ENCODE data around the gene SERPINA5.

The SERPINA5 gene

GRCh38 chr14:94581127-94581999 is at the start of gene SERPINA5:
Gene SERPINA5 (plus strand): TSS chr14:94581426. CDS start chr14:94587363, 5,937 bp downstream.
- no peak for DNase-seq (ENCODE audit: low spot score in 2 of 2)
- Mint-ChIP-seq H3K36me3 (no peaks in the 10 kb centered on the region), H3K4me1 (no peaks in the 10 kb centered on the region), H3K4me3 (no peak within 1 kb of the TSS), H3K9me3 (peaks cover 1% of the 10 kb centered on the region), H3K27ac (no peak within 1 kb of the TSS), H3K27me3 (no peaks in the 10 kb centered on the region)
- no peak for ATAC-seq (ENCODE audit: low read depth)

- ATAC-seq (ENCODE audit: low read depth) (no peak), DNase-seq (ENCODE audit: low spot score in 2 of 2) (no peak)
- no peaks in the 10 kb centered on the region for H3K36me3 Mint-ChIP-seq
- H3K9me3 Mint-ChIP-seq: peaks cover 1% of the 10 kb centered on the region
- H3K4me1 Mint-ChIP-seq: no peaks in the 10 kb centered on the region
- H3K27me3 Mint-ChIP-seq: peaks cover 2% of the 10 kb centered on the region
- no peak overlapping the region for H3K27ac Mint-ChIP-seq
- no peak overlapping the region for H3K4me3 Mint-ChIP-seq
These were observed 48.8 kb upstream of the SERPINA5 start for GRCh38 chr14:94532447-94532846.

GRCh38 chr14:94535506-94535905 is 45.7 kb upstream of the SERPINA5 start:
- DNase-seq (ENCODE audit: low spot score in 2 of 2): no peak
- Mint-ChIP-seq H3K27ac (no peak overlapping the region), H3K36me3 (no peaks in the 10 kb centered on the region), H3K27me3 (peaks cover 8% of the 10 kb centered on the region), H3K4me1 (no peaks in the 10 kb centered on the region), H3K4me3 (no peak overlapping the region), H3K9me3 (peaks cover 1% of the 10 kb centered on the region)
- ATAC-seq (ENCODE audit: low read depth): no peak

- H3K9me3 Mint-ChIP-seq: peaks cover 4% of the 10 kb centered on the region
- no peak for ATAC-seq (ENCODE audit: low read depth)
- no peak overlapping the region for H3K4me3 Mint-ChIP-seq
- no peak overlapping the region for H3K27ac Mint-ChIP-seq
- no peaks in the 10 kb centered on the region for H3K4me1 Mint-ChIP-seq
- DNase-seq (ENCODE audit: low spot score in 2 of 2): no peak
- peaks cover 2% of the 10 kb centered on the region for H3K36me3 Mint-ChIP-seq
- peaks cover 11% of the 10 kb centered on the region for H3K27me3 Mint-ChIP-seq
These were observed 44.4 kb upstream of the SERPINA5 start for GRCh38 chr14:94536836-94537235.

GRCh38 chr14:94538070-94538740 is 43.0 kb upstream of the SERPINA5 start:
- peaks cover 2% of the 10 kb centered on the region for H3K36me3 Mint-ChIP-seq
- no peaks in the 10 kb centered on the region for H3K4me1 Mint-ChIP-seq
- peaks cover 4% of the 10 kb centered on the region for H3K9me3 Mint-ChIP-seq
- H3K4me3 Mint-ChIP-seq: no peak overlapping the region
- H3K27me3 Mint-ChIP-seq: peaks cover 11% of the 10 kb centered on the region
- ATAC-seq (ENCODE audit: low read depth): no peak
- H3K27ac Mint-ChIP-seq: no peak overlapping the region
- DNase-seq (ENCODE audit: low spot score in 2 of 2): no peak

GRCh38 chr14:94539181-94539580 is 42.0 kb upstream of the SERPINA5 start:
- Mint-ChIP-seq H3K4me1 (no peaks in the 10 kb centered on the region), H3K9me3 (peaks cover 4% of the 10 kb centered on the region), H3K36me3 (peaks cover 2% of the 10 kb centered on the region), H3K27me3 (peaks cover 9% of the 10 kb centered on the region), H3K4me3 (no peak overlapping the region), H3K27ac (no peak overlapping the region)
- ATAC-seq (ENCODE audit: low read depth): no peak
- DNase-seq (ENCODE audit: low spot score in 2 of 2): no peak

GRCh38 chr14:94540031-94540794 is 41.0 kb upstream of the SERPINA5 start:
- DNase-seq (ENCODE audit: low spot score in 2 of 2): no peak
- Mint-ChIP-seq H3K4me3 (no peak overlapping the region), H3K27ac (no peak overlapping the region), H3K4me1 (no peaks in the 10 kb centered on the region), H3K9me3 (peaks cover 4% of the 10 kb centered on the region), H3K27me3 (peaks cover 9% of the 10 kb centered on the region), H3K36me3 (peaks cover 2% of the 10 kb centered on the region)
- ATAC-seq (ENCODE audit: low read depth): no peak

- peaks cover 10% of the 10 kb centered on the region for H3K27me3 Mint-ChIP-seq
- DNase-seq (ENCODE audit: low spot score in 2 of 2): no peak
- peaks cover 2% of the 10 kb centered on the region for H3K36me3 Mint-ChIP-seq
- no peaks in the 10 kb centered on the region for H3K4me1 Mint-ChIP-seq
- ATAC-seq (ENCODE audit: low read depth): no peak
- H3K9me3 Mint-ChIP-seq: peaks cover 6% of the 10 kb centered on the region
- no peak overlapping the region for H3K4me3 Mint-ChIP-seq
- H3K27ac Mint-ChIP-seq: no peak overlapping the region
These were observed 39.8 kb upstream of the SERPINA5 start for GRCh38 chr14:94541234-94541975.

- peaks cover 10% of the 10 kb centered on the region for H3K27me3 Mint-ChIP-seq
- no peaks in the 10 kb centered on the region for H3K4me1 Mint-ChIP-seq
These were observed 39.0 kb upstream of the SERPINA5 start for GRCh38 chr14:94542111-94542810.

GRCh38 chr14:94542811-94543440 is 38.3 kb upstream of the SERPINA5 start:
- ATAC-seq (ENCODE audit: low read depth): no peak
- Mint-ChIP-seq H3K4me3 (no peak overlapping the region), H3K27me3 (peaks cover 10% of the 10 kb centered on the region), H3K9me3 (peaks cover 12% of the 10 kb centered on the region), H3K36me3 (peaks cover 2% of the 10 kb centered on the region), H3K27ac (no peak overlapping the region), H3K4me1 (no peaks in the 10 kb centered on the region)
- DNase-seq (ENCODE audit: low spot score in 2 of 2): no peak

More at GRCh38 chr14:94542111-94542810, 39.0 kb upstream of the SERPINA5 start:
- DNase-seq (ENCODE audit: low spot score in 2 of 2) (no peak), ATAC-seq (ENCODE audit: low read depth) (no peak)
- H3K36me3 Mint-ChIP-seq: peaks cover 2% of the 10 kb centered on the region
- H3K27ac Mint-ChIP-seq: no peak overlapping the region
- no peak overlapping the region for H3K4me3 Mint-ChIP-seq
- H3K9me3 Mint-ChIP-seq: peaks cover 9% of the 10 kb centered on the region

- DNase-seq (ENCODE audit: low spot score in 2 of 2): no peak
These were observed 37.6 kb upstream of the SERPINA5 start for GRCh38 chr14:94543449-94544124.

GRCh38 chr14:94544726-94545125 is 36.5 kb upstream of the SERPINA5 start:
- no peak for DNase-seq (ENCODE audit: low spot score in 2 of 2)
- no peak overlapping the region for H3K4me3 Mint-ChIP-seq
- no peak overlapping the region for H3K27ac Mint-ChIP-seq
- ATAC-seq (ENCODE audit: low read depth): no peak
- no peaks in the 10 kb centered on the region for H3K4me1 Mint-ChIP-seq
- H3K9me3 Mint-ChIP-seq: peaks cover 12% of the 10 kb centered on the region
- H3K27me3 Mint-ChIP-seq: peaks cover 4% of the 10 kb centered on the region
- peaks cover 2% of the 10 kb centered on the region for H3K36me3 Mint-ChIP-seq

More at GRCh38 chr14:94543449-94544124, 37.6 kb upstream of the SERPINA5 start:
- H3K27me3 Mint-ChIP-seq: peaks cover 7% of the 10 kb centered on the region
- peaks cover 12% of the 10 kb centered on the region for H3K9me3 Mint-ChIP-seq
- H3K4me1 Mint-ChIP-seq: no peaks in the 10 kb centered on the region
- no peak overlapping the region for H3K27ac Mint-ChIP-seq
- peaks cover 2% of the 10 kb centered on the region for H3K36me3 Mint-ChIP-seq
- no peak overlapping the region for H3K4me3 Mint-ChIP-seq
- no peak for ATAC-seq (ENCODE audit: low read depth)

Measured in memory B cell (primary cell).